Gastroesophageal sphincter (tissue), 4 donors: Measurements from ENCODE around the gene MT1G. TPM values are rescaled to one million over a fixed set of nuclear protein-coding genes. Genes with fewer than 3 reads are reported as not detected.
"Not testable (repeated sequence)": the region's sequence is repeated elsewhere in the genome, so short reads cannot be mapped to it uniquely, and the experiment has no call there.

ENCODE experiments used
- ATAC-seq: fragments of 150-250 bp; one replicate; pipeline ENCODE4 v1.9.1; 2016; ENCODE audit warnings: mild to moderate bottlenecking, moderate library complexity
- H3K27ac ChIP-seq, 4 donors: fragments of 200-600 bp; sonication (generic) in 3 of 4; 1 replicate in 3 of 4; 2 replicates in 1 of 4; pipeline ENCODE4 v1.5.1; 2016 to 2019
- H3K27me3 ChIP-seq: fragments of 200-600 bp; sonication (generic); one replicate; pipeline ENCODE4 v1.5.1; 2019
- H3K36me3 ChIP-seq, 2 donors: fragments of 200-600 bp; sonication (generic); one replicate each; pipeline ENCODE4 v1.5.1; 2019; ENCODE audit warnings: control low read depth in 1 of 2
- H3K4me1 ChIP-seq, 3 donors: fragments of 200-600 bp; sonication (generic); 1 replicate in 2 of 3; 2 replicates in 1 of 3; pipeline ENCODE4 v1.5.1; 2016 to 2019; ENCODE audit warnings: control low read depth in 2 of 3
- H3K4me3 ChIP-seq, 2 donors: fragments of 200-600 bp; sonication (generic); one replicate each; pipeline ENCODE4 v1.5.1; 2019; ENCODE audit warnings: mild to moderate bottlenecking in 1 of 2, moderate library complexity in 1 of 2
- H3K9me3 ChIP-seq, 3 donors: fragments of 200-600 bp; sonication (generic); one replicate each; pipeline ENCODE4 v1.5.1; 2017 to 2019; ENCODE audit warnings: control low read depth in 2 of 3
- CTCF ChIP-seq, 4 experiments: fragments of 200-600 bp in 2 of 4; fragments of 450-650 bp in 2 of 4; sonication (generic) in 1 of 4; IDR thresholded peaks; one replicate each; pipeline ENCODE4 v1.5.1; 2017 to 2019; ENCODE audit warnings: antibody characterized with exemption in 4 of 4, mild to moderate bottlenecking in 2 of 4, moderate library complexity in 2 of 4
- EP300 ChIP-seq: sonication (generic); formaldehyde crosslinking; IDR thresholded peaks from one replicate; pipeline ENCODE4 v1.6.1; 2017; ENCODE audit warnings: antibody characterized with exemption, mild to moderate bottlenecking
- POLR2A ChIP-seq, 2 donors: fragments of 450-650 bp; IDR thresholded peaks; one replicate each; pipeline ENCODE4 v1.6.1; 2017; ENCODE audit warnings: antibody characterized with exemption in 2 of 2, mild to moderate bottlenecking in 2 of 2, moderate library complexity in 1 of 2
- POLR2AphosphoS5 ChIP-seq: sonication (generic); formaldehyde crosslinking; IDR thresholded peaks from one replicate; pipeline ENCODE4 v1.6.1; 2017; ENCODE audit warnings: antibody characterized with exemption
- WGBS, 2 donors: methylation state at CpG; one replicate each; pipeline ENCODE4 v1.1.5; 2018; ENCODE audit warnings: low coverage in 1 of 2; 5-methylcytosine and 5-hydroxymethylcytosine counted together
- total RNA-seq, 4 donors: library from RNA; depleted of rRNA; stranded (reverse); fragments of >200 nt; gene quantifications; one replicate each; pipeline ENCODE4 v1.1.0, GENCODE V29; 2016

MT1G gene
- total RNA-seq, 4 donors from 2014 or later: 16.0 to 40.0 (median 21.6) TPM; not detected in 1

GRCh38 chr16:56669005-56669839 lies 1.4 kb upstream of the MT1G start, which contains the start of gene MT1H:
TSS of gene MT1H (plus strand) at chr16:56669814. CDS start at chr16:56669885, 71 bp downstream.
- Histone ChIP-seq H3K9me3 (no peaks in the 10 kb centered on the region), H3K36me3 (no peaks in the 10 kb centered on the region), H3K27ac (no peak within 1 kb of the TSS), H3K4me1 (peaks cover 0 to 20% (median 12%) of the 10 kb centered on the region in 3 donors), H3K4me3 (no peak within 1 kb of the TSS), H3K27me3 (peaks cover 98% of the 10 kb centered on the region)
- TF ChIP-seq POLR2A (IDR thresholded peaks at IDR 0.05): no peak
- no peak for TF ChIP-seq POLR2AphosphoS5
- no peak for TF ChIP-seq EP300
- no peak for TF ChIP-seq CTCF (IDR thresholded peaks at IDR 0.05)
- 46 to 88% methylated on average over 4 to 8 of the region's 38 CpGs for WGBS, 2 donors
- ATAC-seq: peak; percentile 17

- not testable (repeated sequence) for H3K9me3 ChIP-seq, H3K27ac ChIP-seq, H3K4me3 ChIP-seq, H3K36me3 ChIP-seq
- Histone ChIP-seq H3K4me1 (peaks cover 0 to 31% (median 17%) of the 10 kb centered on the region in 3 donors), H3K27me3 (peaks cover 100% of the 10 kb centered on the region)
- peak; percentile 50 for ATAC-seq
- 36 to 68% methylated on average over 2 to 7 of the region's 8 CpGs for WGBS, 2 donors
These were observed 2.3 kb downstream of the MT1G start for GRCh38 chr16:56665286-56666261.

- Histone ChIP-seq H3K9me3 (no peaks in the 10 kb centered on the region), H3K4me1 (peaks cover 0 to 25% (median 11%) of the 10 kb centered on the region in 3 donors), H3K27ac (no peak overlapping the region), H3K36me3 (no peaks in the 10 kb centered on the region), H3K4me3 (no peak overlapping the region), H3K27me3 (peaks cover 100% of the 10 kb centered on the region)
- 82 to 100% methylated on average over 1 of the region's 1 CpG for WGBS, 2 donors
- no peak for ATAC-seq
- TF ChIP-seq POLR2AphosphoS5 (no peak), POLR2A (IDR thresholded peaks at IDR 0.05) (no peak), EP300 (no peak), CTCF (IDR thresholded peaks at IDR 0.05) (no peak)
These were observed 3.4 kb downstream of the MT1G start for GRCh38 chr16:56664506-56664905.

- no peak for TF ChIP-seq CTCF (IDR thresholded peaks at IDR 0.05)
- no peak for TF ChIP-seq POLR2AphosphoS5
- no peak for TF ChIP-seq EP300
- TF ChIP-seq POLR2A (IDR thresholded peaks at IDR 0.05): no peak
- Histone ChIP-seq H3K36me3 (no peaks in the 10 kb centered on the region), H3K4me3 (peak overlapping the region in 1 of 2 donors; percentile 24), H3K27me3 (peaks cover 100% of the 10 kb centered on the region), H3K27ac (no peak overlapping the region), H3K9me3 (no peaks in the 10 kb centered on the region), H3K4me1 (peaks cover 0 to 26% (median 8%) of the 10 kb centered on the region in 3 donors)
- ATAC-seq: no peak
- 22 to 25% methylated on average over 8 to 9 of the region's 48 CpGs for WGBS, 2 donors
These were observed 5.2 kb downstream of the MT1G start for GRCh38 chr16:56662357-56663354.
